Activated CD8-positive, alpha-beta memory T cell treated with anti-CD3 and anti-CD28 coated beads, Interleukin-2, amount 50 U/mL, for 1 hour (primary cell): ENCODE data around the gene HSPA1A.
A peak's percentile ranks its signal among the peaks of the same experiment; 100 is the strongest.
"Not testable (repeated sequence)": the region's sequence is repeated elsewhere in the genome, so short reads cannot be mapped to it uniquely, and the experiment has no call there.

Source experiments
- DNase-seq: peaks from one replicate; pipeline ENCODE4 v3.0.0-alpha.2; 2020; ENCODE audit errors: extremely low read depth

The HSPA1A gene

DNA sequence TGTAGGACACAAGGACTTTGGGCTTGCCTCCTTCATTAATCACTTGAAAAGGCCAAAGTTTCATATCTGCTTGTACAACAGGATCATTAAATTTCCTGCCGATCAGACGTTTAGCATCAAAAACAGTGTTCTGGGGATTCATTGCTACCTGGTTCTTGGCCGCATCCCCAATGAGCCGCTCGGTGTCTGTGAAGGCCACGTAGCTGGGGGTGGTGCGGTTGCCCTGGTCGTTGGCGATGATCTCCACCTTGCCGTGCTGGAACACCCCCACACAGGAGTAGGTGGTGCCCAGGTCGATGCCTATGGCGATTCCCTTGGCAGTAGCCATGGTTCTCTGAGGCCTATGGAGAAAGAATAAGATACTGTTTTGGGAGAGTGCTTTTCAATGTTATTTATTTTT lies 3.7 kb upstream of the HSPA1A start:
- DNase-seq, result no peak

DNA sequence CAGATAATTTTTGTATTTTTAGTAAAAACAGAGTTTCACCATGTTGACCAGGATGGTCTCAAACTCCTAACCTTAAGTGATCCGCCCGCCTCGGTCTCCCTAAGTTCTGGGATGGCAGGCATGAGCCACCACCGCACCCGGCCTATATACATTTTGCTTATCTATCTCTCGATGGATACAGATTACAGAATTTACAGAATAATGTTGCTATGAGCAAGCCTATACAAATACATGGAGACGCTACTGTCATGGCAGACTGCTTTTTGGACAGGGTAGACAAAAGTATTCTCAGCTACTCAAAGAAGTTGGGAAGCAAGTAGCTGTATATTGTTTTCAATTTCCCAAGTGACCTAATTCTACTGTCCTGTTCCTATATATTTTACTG lies 1.9 kb upstream of the HSPA1A start:
- DNase-seq, result no peak

DNA sequence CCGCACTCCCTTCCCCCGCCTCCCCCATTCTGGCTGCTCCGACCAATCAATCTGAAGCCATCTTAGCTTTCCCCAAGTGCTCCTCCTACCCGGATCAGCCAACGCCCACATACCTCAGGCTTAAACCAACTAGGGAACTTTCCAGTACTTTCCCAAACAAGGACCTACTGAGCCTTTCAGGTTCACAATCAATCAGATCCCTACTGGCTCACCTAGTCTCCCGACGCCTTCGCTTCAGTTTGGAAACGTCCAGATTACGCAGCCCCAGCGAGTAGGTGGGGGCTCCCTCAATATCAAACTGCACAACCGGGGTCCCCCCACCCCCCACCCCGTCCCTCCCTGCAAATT lies 692 bp upstream of the HSPA1A start:
- DNase-seq, result no peak

DNA sequence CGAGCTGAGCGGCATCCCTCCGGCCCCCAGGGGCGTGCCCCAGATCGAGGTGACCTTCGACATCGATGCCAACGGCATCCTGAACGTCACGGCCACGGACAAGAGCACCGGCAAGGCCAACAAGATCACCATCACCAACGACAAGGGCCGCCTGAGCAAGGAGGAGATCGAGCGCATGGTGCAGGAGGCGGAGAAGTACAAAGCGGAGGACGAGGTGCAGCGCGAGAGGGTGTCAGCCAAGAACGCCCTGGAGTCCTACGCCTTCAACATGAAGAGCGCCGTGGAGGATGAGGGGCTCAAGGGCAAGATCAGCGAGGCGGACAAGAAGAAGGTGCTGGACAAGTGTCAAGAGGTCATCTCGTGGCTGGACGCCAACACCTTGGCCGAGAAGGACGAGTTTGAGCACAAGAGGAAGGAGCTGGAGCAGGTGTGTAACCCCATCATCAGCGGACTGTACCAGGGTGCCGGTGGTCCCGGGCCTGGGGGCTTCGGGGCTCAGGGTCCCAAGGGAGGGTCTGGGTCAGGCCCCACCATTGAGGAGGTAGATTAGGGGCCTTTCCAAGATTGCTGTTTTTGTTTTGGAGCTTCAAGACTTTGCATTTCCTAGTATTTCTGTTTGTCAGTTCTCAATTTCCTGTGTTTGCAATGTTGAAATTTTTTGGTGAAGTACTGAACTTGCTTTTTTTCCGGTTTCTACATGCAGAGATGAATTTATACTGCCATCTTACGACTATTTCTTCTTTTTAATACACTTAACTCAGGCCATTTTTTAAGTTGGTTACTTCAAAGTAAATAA lies 2.0 kb downstream of the HSPA1A start:
- not testable (repeated sequence) for DNase-seq

DNA sequence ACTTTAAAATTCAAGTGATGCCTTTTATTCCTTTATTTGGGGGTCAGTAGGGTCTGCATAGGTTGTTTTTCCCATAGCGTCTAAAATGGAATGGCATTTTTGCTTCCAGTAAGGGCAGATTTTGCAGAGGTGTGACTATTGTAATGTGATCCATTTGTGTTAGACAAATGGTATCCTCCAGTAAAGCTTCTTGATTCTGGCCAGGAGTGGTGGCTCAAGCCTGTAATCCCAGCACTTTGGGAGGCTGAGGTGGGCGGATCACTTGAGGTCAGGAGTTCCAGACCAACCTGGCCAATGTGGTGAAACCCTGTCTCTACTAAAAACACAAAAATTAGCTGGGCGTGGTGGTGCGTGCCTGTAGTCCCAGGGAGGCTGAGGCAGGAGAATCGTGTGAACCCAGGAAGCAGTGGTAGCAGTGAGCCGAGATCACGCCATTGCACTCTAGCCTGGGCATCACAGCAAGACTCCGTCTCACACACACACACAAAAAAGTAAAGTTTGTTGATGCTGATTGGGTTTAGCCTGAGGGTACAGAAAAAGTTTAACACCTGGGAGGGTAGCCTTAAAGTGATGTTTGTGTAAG lies 2.7 kb downstream of the HSPA1A start:
- DNase-seq, result not testable (repeated sequence)

DNA sequence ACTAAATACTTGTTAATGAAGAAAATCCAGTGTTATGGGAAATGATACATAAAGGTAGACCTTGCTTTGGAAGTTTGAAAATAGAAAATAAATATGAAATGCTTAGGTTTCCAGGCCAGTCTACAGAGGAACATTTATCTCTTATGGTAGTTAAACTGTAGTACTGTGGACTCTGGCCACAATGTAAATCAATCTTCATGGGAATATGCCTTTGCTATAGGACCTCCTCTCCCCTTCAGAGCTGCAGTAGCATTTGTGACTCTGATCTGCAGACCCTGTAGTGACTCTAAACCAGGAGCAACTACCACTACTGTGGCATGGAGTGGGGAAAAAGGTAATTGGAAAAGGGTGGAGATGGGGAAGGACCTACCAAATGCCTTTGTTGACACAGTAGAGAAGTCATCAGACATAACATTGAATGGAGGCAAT lies 4.5 kb downstream of the HSPA1A start:
- no peak for DNase-seq

DNA sequence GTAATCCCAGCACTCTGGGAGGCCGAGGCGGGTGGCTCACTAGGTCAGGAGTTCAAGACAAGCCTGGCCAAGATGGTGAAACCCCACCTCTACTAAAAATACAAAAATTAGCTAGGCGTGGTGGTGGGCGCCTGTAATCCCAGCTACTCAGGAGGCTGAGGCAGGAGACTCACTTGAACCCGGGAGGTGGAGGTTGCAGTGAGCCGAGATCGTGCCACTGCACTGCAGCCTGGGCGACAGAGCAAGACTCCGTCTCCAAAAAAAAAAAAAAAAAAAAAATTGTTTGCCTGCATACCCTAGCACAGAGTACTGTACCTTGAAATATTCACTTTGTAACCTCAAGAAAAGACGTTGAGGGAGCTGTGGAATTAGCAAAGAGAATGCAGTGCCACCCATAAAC lies 5.1 kb downstream of the HSPA1A start:
- DNase-seq, result not testable (repeated sequence)

DNA sequence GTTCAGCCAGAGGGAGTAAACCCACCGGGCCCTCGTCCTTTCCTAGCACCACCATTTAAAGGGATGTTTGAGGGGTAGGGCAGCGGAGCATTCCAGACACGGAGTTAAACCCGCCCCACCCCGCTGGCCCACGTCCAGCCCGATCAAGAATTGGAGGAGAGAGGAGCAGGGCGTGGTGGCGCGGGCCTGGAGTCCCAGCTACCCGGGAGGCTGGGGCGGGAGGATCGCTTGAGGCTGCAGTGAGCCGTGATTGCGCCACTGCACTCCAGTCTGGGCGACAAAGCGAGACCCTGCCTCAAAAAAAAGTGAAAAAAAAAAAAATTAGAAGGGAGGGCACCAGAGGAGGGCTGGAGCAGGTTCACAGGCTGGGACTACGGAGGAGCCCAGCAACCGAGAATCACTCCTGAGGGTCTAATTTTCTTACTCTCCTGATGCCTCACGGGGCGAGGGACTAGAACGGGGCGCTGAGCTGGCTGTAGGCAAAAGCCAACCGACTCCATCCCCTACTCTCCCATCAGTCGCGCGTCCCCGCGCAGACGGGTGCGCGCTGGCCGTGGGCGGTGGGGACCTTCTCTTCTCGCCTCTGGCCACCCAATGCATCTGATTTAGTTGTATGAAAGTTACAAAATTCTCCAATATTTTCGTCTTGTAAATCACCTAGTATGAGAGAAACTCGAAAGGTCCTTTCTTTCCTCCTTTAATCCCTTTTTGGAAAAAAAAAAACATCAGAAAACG lies 6.1 kb downstream of the HSPA1A start:
- no peak for DNase-seq

DNA sequence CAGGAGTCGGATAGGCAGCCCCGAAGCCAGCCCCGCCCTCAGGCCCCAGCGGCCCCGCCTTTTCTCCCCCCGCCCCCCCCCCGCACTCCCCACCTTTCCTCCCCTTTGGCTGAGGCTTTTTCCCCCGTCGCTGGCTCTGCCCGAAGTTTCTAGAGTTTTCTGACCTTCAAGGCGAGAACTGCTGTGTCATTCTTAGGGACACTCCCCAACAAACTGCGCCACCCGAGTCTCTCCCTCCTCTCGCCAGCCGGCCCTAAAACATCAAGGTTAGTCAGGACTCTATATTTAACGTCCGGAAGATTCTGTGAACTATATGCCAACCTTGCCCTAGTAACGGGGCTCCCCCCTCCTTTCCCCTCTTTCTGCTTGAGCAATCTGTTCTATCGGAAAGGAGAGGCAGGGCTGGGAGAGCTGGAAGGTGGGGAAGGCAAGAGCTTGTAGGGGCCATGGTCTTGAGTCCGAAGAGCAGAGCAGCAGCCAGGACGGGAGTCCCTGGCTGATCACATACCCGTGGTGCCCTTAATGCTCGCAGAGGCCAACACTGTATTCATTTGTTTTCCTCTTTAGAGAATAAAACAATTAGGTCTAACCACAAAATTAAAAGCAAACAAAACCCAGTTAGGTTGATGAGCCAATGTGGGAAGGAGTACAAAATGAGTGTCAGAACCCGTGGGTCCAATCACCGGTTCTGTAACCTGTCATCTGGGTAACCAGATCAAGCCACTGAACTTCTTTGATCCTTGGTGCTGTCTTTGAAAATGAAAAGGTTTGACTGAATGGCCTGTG lies 6.9 kb downstream of the HSPA1A start:
- DNase-seq, result no peak

DNA sequence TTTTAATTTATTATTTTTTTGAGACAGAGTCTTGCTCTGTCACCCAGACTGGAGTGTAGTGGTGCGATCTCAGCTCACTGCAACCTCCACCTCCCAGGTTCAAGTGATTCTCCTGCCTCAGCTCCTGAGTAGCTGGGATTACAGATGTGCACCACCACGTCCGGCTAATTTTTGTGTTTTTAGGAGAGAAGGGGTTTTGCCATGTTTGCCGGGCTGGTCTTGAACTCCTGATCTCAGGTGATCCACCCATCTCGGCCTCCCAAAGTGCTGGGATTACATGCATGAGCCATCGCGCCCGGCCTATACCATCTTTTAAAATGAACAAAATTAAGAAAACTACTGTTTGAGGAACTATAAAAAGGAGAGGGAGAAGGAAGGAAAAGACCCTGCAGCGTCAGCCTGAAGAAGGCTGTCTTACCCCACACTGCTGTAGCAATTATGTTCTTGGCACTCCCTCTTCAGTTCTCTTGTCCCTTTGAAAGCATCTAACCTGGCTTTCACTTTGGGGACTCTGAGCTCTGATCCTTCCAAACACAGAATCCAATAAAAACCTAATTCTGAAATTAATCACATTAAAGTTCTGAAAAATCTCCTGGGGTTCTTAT lies 8.4 kb downstream of the HSPA1A start:
- DNase-seq, result not testable (repeated sequence)

DNA sequence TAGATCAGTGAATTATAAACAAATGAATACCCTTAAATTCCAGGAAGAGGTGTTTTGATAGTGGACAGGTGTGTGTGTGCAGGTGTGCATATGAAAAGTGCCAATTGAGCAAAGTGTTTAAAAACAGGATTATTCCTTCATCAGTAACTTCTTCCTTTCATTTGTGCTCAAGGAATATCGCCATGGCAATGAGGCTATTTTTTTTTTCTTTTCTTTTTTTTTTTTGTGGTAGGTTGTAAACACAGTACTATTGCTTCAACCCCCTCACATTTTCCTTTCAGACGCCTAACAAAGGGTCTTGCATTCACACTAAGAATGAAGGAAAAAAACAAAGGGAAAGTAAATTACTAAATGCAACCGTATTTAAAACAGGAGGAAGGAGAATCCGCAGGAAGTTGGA lies 10.2 kb downstream of the HSPA1A start:
- DNase-seq, result no peak

DNA sequence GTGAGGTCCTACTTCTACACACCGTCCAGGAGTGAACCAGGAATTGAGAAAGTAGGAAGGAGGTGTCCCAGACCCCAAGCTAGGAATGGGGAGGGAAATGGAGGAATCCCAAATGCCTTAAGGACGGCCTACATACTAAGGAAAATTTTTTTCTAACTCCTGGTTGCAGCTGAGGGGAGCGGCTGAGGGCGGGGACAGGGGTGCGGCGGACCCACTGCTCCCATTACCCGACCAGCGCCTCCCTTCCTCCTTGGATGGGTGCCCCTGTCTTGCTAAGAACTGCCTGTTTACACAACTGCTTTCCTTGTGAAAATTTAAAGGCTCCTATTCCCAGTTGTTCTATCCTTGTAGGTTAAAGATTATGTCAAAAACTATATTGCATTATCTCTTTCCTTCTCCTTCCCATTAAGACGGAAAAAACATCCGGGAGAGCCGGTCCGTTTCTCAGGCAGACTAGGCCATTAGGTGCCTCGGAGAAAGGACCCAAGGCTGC lies 11.5 kb downstream of the HSPA1A start:
- DNase-seq, result no peak

DNA sequence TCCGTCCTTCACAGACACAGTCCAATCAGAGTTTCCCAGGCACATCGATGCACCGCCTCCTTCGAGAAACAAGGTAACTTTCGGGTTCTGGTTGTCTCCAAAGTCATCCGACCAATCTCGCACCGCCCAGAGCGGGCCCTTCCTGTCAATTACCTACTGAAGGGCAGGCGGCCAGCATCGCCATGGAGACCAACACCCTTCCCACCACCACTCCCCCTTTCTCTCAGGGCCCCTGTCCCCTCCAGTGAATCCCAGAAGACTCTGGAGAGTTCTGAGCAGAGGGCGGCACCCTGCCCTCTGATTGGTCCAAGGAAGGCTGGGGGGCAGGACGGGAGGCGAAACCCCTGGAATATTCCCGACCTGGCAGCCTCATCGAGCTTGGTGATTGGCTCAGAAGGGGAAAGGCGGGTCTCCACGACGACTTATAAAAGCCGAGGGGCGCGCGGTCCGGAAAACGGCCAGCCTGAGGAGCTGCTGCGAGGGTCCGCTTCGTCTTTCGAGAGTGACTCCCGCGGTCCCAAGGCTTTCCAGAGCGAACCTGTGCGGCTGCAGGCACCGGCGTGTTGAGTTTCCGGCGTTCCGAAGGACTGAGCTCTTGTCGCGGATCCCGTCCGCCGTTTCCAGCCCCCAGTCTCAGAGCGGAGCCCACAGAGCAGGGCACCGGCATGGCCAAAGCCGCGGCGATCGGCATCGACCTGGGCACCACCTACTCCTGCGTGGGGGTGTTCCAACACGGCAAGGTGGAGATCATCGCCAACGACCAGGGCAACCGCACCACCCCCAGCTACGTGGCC lies 12.1 kb downstream of the HSPA1A start, which contains the start of gene HSPA1B:
Gene HSPA1B, plus strand, starts transcription at position 453 of the 794 bp plus-strand sequence. Its CDS starts 213 bp downstream, at position 666.
- peak; percentile 58 for DNase-seq

DNA sequence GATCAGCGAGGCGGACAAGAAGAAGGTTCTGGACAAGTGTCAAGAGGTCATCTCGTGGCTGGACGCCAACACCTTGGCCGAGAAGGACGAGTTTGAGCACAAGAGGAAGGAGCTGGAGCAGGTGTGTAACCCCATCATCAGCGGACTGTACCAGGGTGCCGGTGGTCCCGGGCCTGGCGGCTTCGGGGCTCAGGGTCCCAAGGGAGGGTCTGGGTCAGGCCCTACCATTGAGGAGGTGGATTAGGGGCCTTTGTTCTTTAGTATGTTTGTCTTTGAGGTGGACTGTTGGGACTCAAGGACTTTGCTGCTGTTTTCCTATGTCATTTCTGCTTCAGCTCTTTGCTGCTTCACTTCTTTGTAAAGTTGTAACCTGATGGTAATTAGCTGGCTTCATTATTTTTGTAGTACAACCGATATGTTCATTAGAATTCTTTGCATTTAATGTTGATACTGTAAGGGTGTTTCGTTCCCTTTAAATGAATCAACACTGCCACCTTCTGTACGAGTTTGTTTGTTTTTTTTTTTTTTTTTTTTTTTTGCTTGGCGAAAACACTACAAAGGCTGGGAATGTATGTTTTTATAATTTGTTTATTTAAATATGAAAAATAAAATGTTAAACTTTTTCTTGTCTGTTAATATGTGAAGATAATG lies 14.4 kb downstream of the HSPA1A start:
- no peak for DNase-seq

DNA sequence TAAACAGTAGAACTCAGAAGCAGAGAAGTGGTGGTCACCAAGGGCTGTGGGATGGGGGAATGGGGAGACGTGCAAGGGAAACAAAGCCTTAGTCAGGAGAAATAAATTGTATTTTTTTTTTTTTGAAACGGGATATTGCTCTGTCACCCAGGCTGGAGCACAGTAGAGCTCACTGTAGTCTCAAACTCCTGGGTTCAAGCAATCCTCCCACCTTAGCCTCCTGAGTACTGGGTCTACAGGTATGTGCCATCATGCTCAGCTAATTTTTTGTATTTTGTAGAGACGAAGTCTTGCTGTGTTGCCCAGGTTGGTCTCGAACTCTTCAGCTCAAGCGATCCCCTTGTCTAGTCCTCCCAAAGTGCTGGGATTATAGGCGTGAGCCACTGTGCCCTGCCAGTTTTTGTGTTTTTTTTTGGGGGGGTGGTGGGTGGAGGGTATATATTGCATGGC lies 15.6 kb downstream of the HSPA1A start:
- DNase-seq, result no peak

DNA sequence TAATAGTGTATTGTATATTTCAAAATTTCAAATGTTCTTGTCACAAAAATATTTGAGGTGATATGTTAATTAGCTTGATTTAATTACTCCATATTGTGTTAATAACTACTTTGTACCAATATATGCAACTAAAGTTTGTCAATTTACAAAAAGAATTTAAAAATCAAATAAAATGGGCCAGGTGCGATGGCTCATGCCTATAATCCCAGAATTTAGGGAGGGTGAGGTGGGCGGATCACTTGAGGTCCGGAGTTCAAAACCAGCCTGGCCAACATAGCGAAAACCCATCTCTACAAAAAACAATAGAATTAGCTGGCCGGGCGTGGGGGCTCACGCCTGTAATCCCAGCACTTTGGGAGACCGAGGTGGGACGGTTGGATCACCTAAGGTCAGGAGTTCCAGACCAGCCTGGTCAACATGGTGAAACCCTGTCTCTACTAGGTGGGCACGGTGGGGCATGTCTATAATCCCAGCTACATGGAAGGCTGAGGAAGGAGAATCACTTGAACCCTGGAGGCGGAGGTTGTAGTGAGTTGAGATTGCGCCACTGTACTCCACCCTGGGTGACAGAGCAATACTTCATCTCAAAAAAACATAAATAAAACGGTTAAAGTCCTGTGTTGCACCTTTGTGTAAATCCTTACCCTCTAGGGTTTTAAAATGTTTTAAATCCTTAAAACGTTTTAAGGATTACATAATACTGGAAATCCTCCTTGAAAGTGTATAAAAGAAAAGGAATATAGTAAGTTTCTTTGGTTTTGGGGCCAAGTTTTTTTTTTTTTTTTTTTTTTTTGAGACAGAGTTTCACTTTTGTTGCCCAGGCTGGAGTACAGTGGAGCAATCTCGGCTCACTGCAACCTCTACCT lies 16.2 kb downstream of the HSPA1A start:
- DNase-seq, result no peak

DNA sequence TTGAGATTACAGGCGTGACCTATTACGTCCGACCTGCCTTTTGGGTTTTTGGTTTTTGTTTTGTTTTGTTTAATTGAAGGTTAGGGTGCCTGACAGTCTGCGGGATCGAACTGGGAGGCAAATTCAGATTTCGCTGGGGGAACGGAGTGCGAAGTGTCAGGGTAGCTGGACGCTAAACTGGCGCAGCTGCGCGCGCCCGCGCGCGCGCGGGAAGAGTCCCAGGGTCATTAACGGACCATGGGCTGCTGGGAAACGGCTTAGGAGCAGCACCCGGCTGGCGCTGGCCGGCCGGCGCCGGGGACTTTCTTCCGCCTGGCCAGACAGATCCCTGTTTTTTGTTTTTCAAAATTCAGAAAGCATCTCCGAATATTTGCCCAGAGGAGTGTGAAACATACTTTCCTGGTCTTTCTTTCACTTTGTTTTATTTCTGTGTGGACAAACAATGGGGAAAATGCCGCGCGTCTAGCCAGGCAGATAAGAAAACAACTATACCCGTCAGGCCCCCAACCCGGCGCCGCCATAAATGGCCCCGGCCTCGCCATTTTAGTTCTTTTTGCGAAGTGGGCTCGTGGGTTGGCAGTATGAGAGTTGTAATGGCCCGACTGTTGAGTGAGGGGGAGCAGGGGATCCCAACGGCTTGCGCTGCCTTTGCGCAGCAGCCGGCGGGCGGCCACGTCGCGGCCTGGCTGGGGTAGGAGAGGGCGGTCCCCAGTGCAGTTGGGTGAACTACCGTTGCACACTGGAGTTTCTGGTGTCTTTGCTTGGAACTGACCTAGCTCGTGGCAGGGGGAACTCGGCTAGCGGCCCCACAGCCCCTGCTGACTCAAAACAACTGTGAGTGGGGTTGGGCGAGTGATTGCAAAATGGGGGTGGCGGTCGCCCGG lies 19.3 kb downstream of the HSPA1A start:
- DNase-seq, result peak; percentile 57

DNA sequence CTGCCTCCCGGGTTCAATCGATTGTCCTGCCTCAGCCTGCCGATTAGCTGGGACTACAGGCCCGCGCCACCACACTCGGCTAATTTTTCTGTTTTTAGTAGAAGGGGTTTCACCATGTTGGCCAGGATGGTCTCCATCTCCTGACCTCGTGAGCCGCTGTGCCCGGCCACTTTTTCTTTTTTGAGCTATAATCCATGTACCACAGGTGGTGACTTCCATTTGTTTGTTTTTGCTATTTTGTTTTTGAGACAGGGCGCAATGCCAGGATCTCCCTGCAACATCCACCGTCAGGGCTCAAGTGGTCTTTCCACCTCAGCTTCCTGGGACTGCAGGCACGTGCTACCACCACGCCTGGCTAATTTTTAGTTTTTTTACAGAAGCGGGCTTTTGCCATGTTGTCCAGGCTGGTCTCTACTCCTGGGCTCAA lies 20.7 kb downstream of the HSPA1A start:
- no peak for DNase-seq
